Liver (tissue), 9 donors: ENCODE data around the gene CAPZB. TPM values are rescaled to one million over a fixed set of nuclear protein-coding genes. Genes with fewer than 3 reads are reported as not detected.

Experiments
- DNase-seq: peaks from one replicate; pipeline ENCODE4 v3.0.0-alpha.2; 2017; ENCODE audit warnings: low spot score
- H3K27ac ChIP-seq, 2 donors: one replicate each; pipeline ENCODE4 v1.7.0; 2013; ENCODE audit warnings: inconsistent platforms in 2 of 2, low read length in 2 of 2, control low read depth in 1 of 2, low read depth in 1 of 2, mild to moderate bottlenecking in 1 of 2
- H3K27me3 ChIP-seq, 4 donors: one replicate each; pipeline versions ENCODE4 v1.6.1 to v1.7.0; 2013; ENCODE audit warnings: low read length in 3 of 4, inconsistent platforms in 1 of 4, mild to moderate bottlenecking in 1 of 4, moderate library complexity in 1 of 4; ENCODE audit not compliant: control insufficient read depth in 4 of 4, insufficient read depth in 4 of 4
- H3K36me3 ChIP-seq, 4 donors: one replicate each; pipeline versions ENCODE4 v1.6.1 to v1.7.0; 2013; ENCODE audit warnings: low read length in 3 of 4, mild to moderate bottlenecking in 3 of 4, low read depth in 1 of 4, moderate library complexity in 1 of 4; ENCODE audit not compliant: control insufficient read depth in 4 of 4, insufficient read depth in 3 of 4
- H3K4me1 ChIP-seq, 4 donors: one replicate each; pipeline versions ENCODE4 v1.6.1 to v1.7.0; 2013; ENCODE audit warnings: low read length in 3 of 4, mild to moderate bottlenecking in 3 of 4, moderate library complexity in 1 of 4; ENCODE audit not compliant: control insufficient read depth in 4 of 4, insufficient read depth in 4 of 4
- H3K4me3 ChIP-seq, 3 donors: one replicate each; pipeline versions ENCODE4 v1.6.1 to v1.7.0; 2013; ENCODE audit warnings: low read length in 3 of 3, control low read depth in 1 of 3, low read depth in 1 of 3, mild to moderate bottlenecking in 1 of 3
- H3K9ac ChIP-seq, 2 donors: one replicate each; pipeline ENCODE4 v1.7.0; 2013; ENCODE audit warnings: low read length in 2 of 2, mild to moderate bottlenecking in 2 of 2, moderate library complexity in 2 of 2, control low read depth in 1 of 2, low read depth in 1 of 2
- H3K9me3 ChIP-seq, 4 donors: one replicate each; pipeline versions ENCODE4 v1.6.1 to v1.7.0; 2013; ENCODE audit warnings: low read length in 3 of 4; ENCODE audit not compliant: control insufficient read depth in 4 of 4
- CTCF ChIP-seq: fragments of 150-350 bp; IDR thresholded peaks from 2 replicates; pipeline ENCODE4 v1.5.1; 2017; ENCODE audit warnings: improper control_type of control experiment, low read depth, low read length; ENCODE audit not compliant: missing input control
- EGR1 ChIP-seq, 2 donors: IDR thresholded peaks; 2 replicates each; pipeline ENCODE4 v1.6.1; 2016 to 2018; ENCODE audit warnings: antibody characterized with exemption in 2 of 2, low read depth in 2 of 2
- FOXA1 ChIP-seq: IDR thresholded peaks from 2 replicates; pipeline ENCODE4 v1.6.1; 2016; ENCODE audit warnings: antibody characterized with exemption
- GABPA ChIP-seq, 2 donors: IDR thresholded peaks in 1 of 2; conservative IDR thresholded peaks in 1 of 2; 2 replicates each; pipeline ENCODE4 v1.6.1; 2016; ENCODE audit warnings: antibody characterized with exemption in 2 of 2, mild to moderate bottlenecking in 1 of 2, moderate library complexity in 1 of 2
- HNF4A ChIP-seq, 2 donors: conservative IDR thresholded peaks; 2 replicates each; pipeline ENCODE4 v1.6.1; 2016; ENCODE audit warnings: antibody characterized with exemption in 2 of 2, mild to moderate bottlenecking in 2 of 2
- JUND ChIP-seq, 2 donors: IDR thresholded peaks; 2 replicates each; pipeline ENCODE4 v1.6.1; 2016; ENCODE audit warnings: antibody characterized with exemption in 2 of 2
- MAX ChIP-seq: IDR thresholded peaks from 2 replicates; pipeline ENCODE4 v1.6.1; 2016; ENCODE audit warnings: antibody characterized with exemption
- RAD21 ChIP-seq, 2 donors: IDR thresholded peaks; 2 replicates each; pipeline ENCODE4 v1.6.1; 2016; ENCODE audit warnings: antibody characterized with exemption in 2 of 2, mild to moderate bottlenecking in 2 of 2
- REST ChIP-seq: IDR thresholded peaks from 2 replicates; pipeline ENCODE4 v1.6.1; 2016; ENCODE audit warnings: antibody characterized with exemption, mild to moderate bottlenecking
- TAF1 ChIP-seq: conservative IDR thresholded peaks from 2 replicates; pipeline ENCODE4 v1.6.1; 2016; ENCODE audit warnings: antibody characterized with exemption, mild to moderate bottlenecking
- YY1 ChIP-seq: IDR thresholded peaks from 2 replicates; pipeline ENCODE4 v1.6.1; 2016; ENCODE audit warnings: antibody characterized with exemption, mild to moderate bottlenecking
- WGBS: extraction: QIAGEN DNeasy Blood & Tissue Kit; methylation state at CpG from one replicate; pipeline ENCODE4 v1.1.7; 2013; 5-methylcytosine and 5-hydroxymethylcytosine counted together
- polyA plus RNA-seq, 2 donors: library from polyadenylated mRNA; stranded (reverse) in 1 of 2; unstranded in 1 of 2; fragments of 200-250 nt in 1 of 2; fragments of >200 nt in 1 of 2; fragmentation: Nextera tagmentation in 1 of 2; extraction: Ambion mirVana in 1 of 2; gene quantifications; one replicate each; pipeline versions ENCODE4 v1.2.1 to v1.2.3, GENCODE V29; 2013 to 2015
- total RNA-seq, 2 donors: library from RNA; depleted of rRNA; stranded (reverse); fragments of >200 nt; gene quantifications; one replicate each; pipeline ENCODE4 v1.2.3, GENCODE V29; 2014
- donor health status: healthy.
- donor health status: healthy.
- donor health status: healthy.
- donor health status: healthy.
- donor health status: healthy.

The CAPZB gene
- total and polyA plus RNA-seq, 4 donors, result 38.3 to 98.9 (median 51.1) TPM

- TF ChIP-seq GABPA (IDR thresholded peaks at IDR 0.05 in 1 of 2, conservative IDR thresholded peaks at IDR 0.05 in 1 of 2) (no peak), EGR1 (IDR thresholded peaks at IDR 0.05; ENCODE audit: low read depth in 2 of 2) (no peak)
- peaks cover 0 to 13% (median 5%) of the 10 kb centered on the region in 4 donors for H3K4me1 ChIP-seq
- no peak overlapping the region for H3K4me3 ChIP-seq
- no peak overlapping the region for H3K9ac ChIP-seq
- no peak for DNase-seq
- H3K36me3 ChIP-seq, result peaks cover 0 to 6% (median 2%) of the 10 kb centered on the region in 4 donors
- no peaks in the 10 kb centered on the region for H3K27me3 ChIP-seq
- 97% methylated on average over 4 of the region's 4 CpGs for WGBS
- no peak overlapping the region for H3K27ac ChIP-seq
- no peaks in the 10 kb centered on the region for H3K9me3 ChIP-seq
Measured at GRCh38 chr1:19337289-19337688, 148.1 kb downstream of the CAPZB start.

- H3K36me3 ChIP-seq, result peaks cover 0 to 11% (median 2%) of the 10 kb centered on the region in 4 donors
- DNase-seq, result no peak
Measured at GRCh38 chr1:19336543-19336942, 148.8 kb downstream of the CAPZB start.

GRCh38 chr1:19333587-19334354 is 151.6 kb downstream of the CAPZB start:
- no peaks in the 10 kb centered on the region for H3K9me3 ChIP-seq
- peaks cover 0 to 8% (median 4%) of the 10 kb centered on the region in 4 donors for H3K4me1 ChIP-seq
- no peaks in the 10 kb centered on the region for H3K27me3 ChIP-seq
- H3K9ac ChIP-seq, result no peak overlapping the region
- H3K4me3 ChIP-seq, result no peak overlapping the region
- peaks cover 0 to 19% (median 2%) of the 10 kb centered on the region in 4 donors for H3K36me3 ChIP-seq
- H3K27ac ChIP-seq, result no peak overlapping the region
- WGBS, result 89% methylated on average over 9 of the region's 9 CpGs
- no peak for DNase-seq
- TF ChIP-seq REST (no peak), JUND (IDR thresholded peaks at IDR 0.05) (no peak), FOXA1 (no peak), RAD21 (IDR thresholded peaks at IDR 0.05) (no peak), CTCF (no peak), EGR1 (IDR thresholded peaks at IDR 0.05; ENCODE audit: low read depth in 2 of 2) (no peak), MAX (no peak), HNF4A (conservative IDR thresholded peaks at IDR 0.05) (no peak)

More at GRCh38 chr1:19336543-19336942, 148.8 kb downstream of the CAPZB start:
- H3K27ac ChIP-seq, result no peak overlapping the region
- H3K9me3 ChIP-seq, result no peaks in the 10 kb centered on the region
- WGBS, result 89% methylated on average over 7 of the region's 7 CpGs
- TF ChIP-seq TAF1 (no peak), YY1 (no peak), MAX (no peak), REST (no peak)
- H3K4me1 ChIP-seq, result peaks cover 0 to 13% (median 5%) of the 10 kb centered on the region in 4 donors
- H3K4me3 ChIP-seq, result no peak overlapping the region
- no peak overlapping the region for H3K9ac ChIP-seq
- no peaks in the 10 kb centered on the region for H3K27me3 ChIP-seq
